Esophagus squamous epithelium (tissue), 5 donors: Measurements from ENCODE around the gene CORO7. TPM values are rescaled to one million over a fixed set of nuclear protein-coding genes. Genes with fewer than 3 reads are reported as not detected.
"Not testable (repeated sequence)": the region's sequence is repeated elsewhere in the genome, so short reads cannot be mapped to it uniquely, and the experiment has no call there.

Experiments used
- DNase-seq: peaks from one replicate; lab custom pipeline; 2025; lab: John Stamatoyannopoulos, UW
- H3K27ac ChIP-seq, 4 donors: fragments of 200-600 bp; sonication (generic); one replicate each; pipeline ENCODE4 v1.5.1; 2016 to 2019; ENCODE audit warnings: mild to moderate bottlenecking in 1 of 4
- H3K27me3 ChIP-seq, 4 donors: fragments of 200-600 bp; sonication (generic); 1 replicate in 3 of 4; 2 replicates in 1 of 4; pipeline versions ENCODE4 v1.5.1 to v1.6.0; 2017 to 2021; ENCODE audit warnings: antibody characterized with exemption in 1 of 4
- H3K36me3 ChIP-seq, 3 donors: fragments of 200-600 bp; sonication (generic); one replicate each; pipeline ENCODE4 v1.5.1; 2016 to 2019
- H3K4me1 ChIP-seq, 3 donors: fragments of 200-600 bp; sonication (generic); one replicate each; pipeline ENCODE4 v1.5.1; 2017 to 2019
- H3K4me3 ChIP-seq, 4 donors: fragments of 200-600 bp; sonication (generic); 1 replicate in 3 of 4; 2 replicates in 1 of 4; pipeline ENCODE4 v1.5.1; 2016 to 2019; ENCODE audit warnings: mild to moderate bottlenecking in 2 of 4, moderate library complexity in 1 of 4
- H3K9me3 ChIP-seq, 3 donors: fragments of 200-600 bp; sonication (generic); one replicate each; pipeline ENCODE4 v1.5.1; 2016 to 2019
- CTCF ChIP-seq, 6 experiments: fragments of 450-650 bp in 4 of 6; fragments of 200-600 bp in 2 of 6; sonication (generic) in 2 of 6; IDR thresholded peaks; one replicate each; pipeline ENCODE4 v1.5.1; 2016 to 2019; ENCODE audit warnings: antibody characterized with exemption in 6 of 6, mild to moderate bottlenecking in 4 of 6, moderate library complexity in 4 of 6
- POLR2A ChIP-seq, 4 donors: fragments of 450-650 bp; IDR thresholded peaks; one replicate each; pipeline ENCODE4 v1.6.1; 2017; ENCODE audit warnings: antibody characterized with exemption in 4 of 4, mild to moderate bottlenecking in 4 of 4, moderate library complexity in 3 of 4
- WGBS, 2 donors: methylation state at CpG; one replicate each; pipeline ENCODE4 v1.1.5; 2018; 5-methylcytosine and 5-hydroxymethylcytosine counted together
- intact Hi-C: fragments of 100-400 bp; cut with DNase I; formaldehyde crosslinking; loops from one replicate; pipeline ENCODE4 v1.15.0; 2022
- total RNA-seq, 4 donors: library from RNA; depleted of rRNA; stranded (reverse); fragments of >200 nt; gene quantifications; one replicate each; pipeline ENCODE4 v1.1.0, GENCODE V29; 2016
- donor health status: DM: yes; HTN: yes; CAD: no.

CORO7 gene
- total RNA-seq, 4 donors from 2014 or later, result 15.8 to 25.9 (median 17.8) TPM

GRCh38 chr16:4334724-4335495, 81.5 kb downstream of the CORO7 start:
- Histone ChIP-seq H3K4me1 (peaks cover 0 to 17% (median 1%) of the 10 kb centered on the region in 3 donors), H3K27ac (no peak overlapping the region), H3K9me3 (no peaks in the 10 kb centered on the region), H3K4me3 (no peak overlapping the region), H3K36me3 (peaks cover 4 to 66% (median 8%) of the 10 kb centered on the region in 3 donors), H3K27me3 (no peaks in the 10 kb centered on the region)
- no peak for TF ChIP-seq POLR2A (IDR thresholded peaks at IDR 0.05)
- TF ChIP-seq CTCF (IDR thresholded peaks at IDR 0.05), result no peak
- no peak for DNase-seq
- 77 to 95% methylated on average over 3 to 11 of the region's 32 CpGs for WGBS, 2 donors
- intact Hi-C loops, result loop anchor here (5.0 kb wide), 1 partner anchor 48 kb away; no protein-coding TSS in a partner anchor

- H3K27ac ChIP-seq, H3K9me3 ChIP-seq, H3K27me3 ChIP-seq, DNase-seq, H3K4me3 ChIP-seq: not testable (repeated sequence)
- Histone ChIP-seq H3K4me1 (peaks cover 6 to 20% (median 12%) of the 10 kb centered on the region in 3 donors), H3K36me3 (peaks cover 0 to 54% (median 6%) of the 10 kb centered on the region in 3 donors)
- WGBS, 2 donors, result 80 to 100% methylated on average over 7 to 9 of the region's 9 CpGs
- intact Hi-C loops, result loop anchor here (5.0 kb wide), 1 partner anchor 46 kb away; no protein-coding TSS in a partner anchor
These were observed 82.7 kb downstream of the CORO7 start for GRCh38 chr16:4333714-4334113.

GRCh38 chr16:4333308-4333638, 83.1 kb downstream of the CORO7 start:
- no peak for DNase-seq
- 88% methylated on average over 7 of the region's 9 CpGs; no CpG with 5 or more reads in 1 of the 2 donors for WGBS, 2 donors

GRCh38 chr16:4332623-4333307, 83.6 kb downstream of the CORO7 start:
- Histone ChIP-seq H3K4me1 (peaks cover 16 to 29% (median 21%) of the 10 kb centered on the region in 3 donors), H3K36me3 (peaks cover 0 to 45% (median 0%) of the 10 kb centered on the region in 3 donors), H3K9me3 (no peaks in the 10 kb centered on the region), H3K27ac (no peak overlapping the region), H3K27me3 (peaks cover 0 to 8% (median 0%) of the 10 kb centered on the region in 4 donors), H3K4me3 (no peak overlapping the region)
- intact Hi-C loops, result loop anchor here (5.0 kb wide), 1 partner anchor 45 kb away; no protein-coding TSS in a partner anchor
- TF ChIP-seq POLR2A (IDR thresholded peaks at IDR 0.05) (no peak), CTCF (IDR thresholded peaks at IDR 0.05) (no peak)
- WGBS, 2 donors, result 54 to 70% methylated on average over 2 to 4 of the region's 19 CpGs
- DNase-seq, result no peak

More at GRCh38 chr16:4333308-4333638, 83.1 kb downstream of the CORO7 start:
- H3K27ac ChIP-seq, result no peak overlapping the region
- H3K4me1 ChIP-seq, result peaks cover 11 to 24% (median 16%) of the 10 kb centered on the region in 3 donors
- H3K9me3 ChIP-seq, result no peaks in the 10 kb centered on the region
- intact Hi-C loops, result loop anchor here (5.0 kb wide), 1 partner anchor 46 kb away; no protein-coding TSS in a partner anchor
- H3K4me3 ChIP-seq, result no peak overlapping the region
- peaks cover 0 to 4% (median 0%) of the 10 kb centered on the region in 4 donors for H3K27me3 ChIP-seq
- TF ChIP-seq POLR2A (IDR thresholded peaks at IDR 0.05) (no peak), CTCF (IDR thresholded peaks at IDR 0.05) (no peak)
- peaks cover 0 to 50% (median 2%) of the 10 kb centered on the region in 3 donors for H3K36me3 ChIP-seq

GRCh38 chr16:4332083-4332482, 84.3 kb downstream of the CORO7 start:
- TF ChIP-seq CTCF (IDR thresholded peaks at IDR 0.05), result no peak
- no peak for TF ChIP-seq POLR2A (IDR thresholded peaks at IDR 0.05)
- Histone ChIP-seq H3K27ac (no peak overlapping the region), H3K4me3 (no peak overlapping the region), H3K27me3 (peaks cover 0 to 15% (median 0%) of the 10 kb centered on the region in 4 donors), H3K9me3 (no peaks in the 10 kb centered on the region), H3K36me3 (peaks cover 0 to 39% (median 0%) of the 10 kb centered on the region in 3 donors), H3K4me1 (peaks cover 22 to 36% (median 26%) of the 10 kb centered on the region in 3 donors)
- no peak for DNase-seq
- intact Hi-C loops, result loop anchor here (5.0 kb wide), 1 partner anchor 45 kb away; no protein-coding TSS in a partner anchor
- WGBS, 2 donors, result 100% methylated on average over 1 of the region's 14 CpGs
